Osteoblast (primary cell): ENCODE results near the gene MMS19. TPM values are rescaled to one million over a fixed set of nuclear protein-coding genes. Genes with fewer than 3 reads are reported as not detected.

ENCODE experiments used
- DNase-seq: peaks from one replicate; pipeline ENCODE4 v3.0.0; 2011; ENCODE audit warnings: low spot score, mixed read lengths; ENCODE audit not compliant: insufficient read length; ENCODE audit errors: missing footprints
- H2AFZ ChIP-seq: 2 replicates; pipeline ENCODE4 v1.6.0; 2011; ENCODE audit warnings: mild to moderate bottlenecking, low read length
- H3K27ac ChIP-seq: 2 replicates; pipeline ENCODE4 v1.5.1; 2011; ENCODE audit warnings: mild to moderate bottlenecking, low read depth, low read length, moderate library complexity
- H3K27me3 ChIP-seq: 2 replicates; pipeline ENCODE4 v1.6.0; 2012; ENCODE audit warnings: mild to moderate bottlenecking, control low read depth, inconsistent platforms, low read length, moderate library complexity; ENCODE audit not compliant: insufficient read depth
- H3K36me3 ChIP-seq: 2 replicates; pipeline ENCODE4 v1.5.1; 2011; ENCODE audit warnings: mild to moderate bottlenecking, low read length, control low read depth, moderate library complexity; ENCODE audit not compliant: insufficient read depth
- H3K4me1 ChIP-seq: 2 replicates; pipeline ENCODE4 v1.5.1; 2011; ENCODE audit warnings: mild to moderate bottlenecking, low read length, control low read depth, moderate library complexity; ENCODE audit not compliant: insufficient read depth
- H3K4me2 ChIP-seq: 2 replicates; pipeline ENCODE4 v1.6.0; 2011; ENCODE audit warnings: mild to moderate bottlenecking, low read length; ENCODE audit not compliant: insufficient read depth
- H3K4me3 ChIP-seq: fragments of 200-600 bp; sonication (generic); 3 replicates; pipeline ENCODE4 v1.5.1; 2012; ENCODE audit warnings: mild to moderate bottlenecking, low read length, inconsistent platforms; ENCODE audit not compliant: insufficient read depth
- H3K79me2 ChIP-seq: 2 replicates; pipeline ENCODE4 v1.6.0; 2012; ENCODE audit warnings: mild to moderate bottlenecking, low read length, control low read depth, inconsistent platforms; ENCODE audit not compliant: insufficient read depth
- H3K9me3 ChIP-seq: 2 replicates; pipeline ENCODE4 v1.5.1; 2011; ENCODE audit warnings: low read depth, low read length, control low read depth
- H4K20me1 ChIP-seq: 2 replicates; pipeline ENCODE4 v1.6.0; 2012; ENCODE audit warnings: mild to moderate bottlenecking, low read length, control low read depth; ENCODE audit not compliant: insufficient read depth
- CTCF ChIP-seq: IDR thresholded peaks from 2 replicates; pipeline ENCODE4 v1.5.1; 2011; ENCODE audit warnings: mild to moderate bottlenecking, low read depth, low read length, moderate library complexity; ENCODE audit errors: extremely low read depth
- small RNA-seq: library from RNA; depleted of rRNA; stranded (forward); fragments of <200 nt; gene quantifications from one replicate; pipeline ENCODE3, GENCODE V24; 2012
- total RNA-seq: library from RNA; depleted of rRNA; stranded (reverse); fragments of >200 nt; gene quantifications from 2 replicates; pipeline ENCODE4 v1.2.3, GENCODE V29; 2012

Gene MMS19
- total RNA-seq, 1 donor = 63.0 TPM

GRCh38 chr10:97411406-97411805 is 86.8 kb downstream of the MMS19 start:
- Histone ChIP-seq H3K4me3 (no peak overlapping the region), H3K4me1 (peaks cover 9% of the 10 kb centered on the region), H3K9me3 (no peaks in the 10 kb centered on the region), H3K36me3 (peaks cover 1% of the 10 kb centered on the region), H2AFZ (no peak overlapping the region), H4K20me1 (no peaks in the 10 kb centered on the region), H3K27me3 (no peaks in the 10 kb centered on the region), H3K79me2 (no peaks in the 10 kb centered on the region), H3K4me2 (no peak overlapping the region), H3K27ac (no peak overlapping the region)
- TF ChIP-seq CTCF = no peak
- peak; percentile 8 for DNase-seq

DNA sequence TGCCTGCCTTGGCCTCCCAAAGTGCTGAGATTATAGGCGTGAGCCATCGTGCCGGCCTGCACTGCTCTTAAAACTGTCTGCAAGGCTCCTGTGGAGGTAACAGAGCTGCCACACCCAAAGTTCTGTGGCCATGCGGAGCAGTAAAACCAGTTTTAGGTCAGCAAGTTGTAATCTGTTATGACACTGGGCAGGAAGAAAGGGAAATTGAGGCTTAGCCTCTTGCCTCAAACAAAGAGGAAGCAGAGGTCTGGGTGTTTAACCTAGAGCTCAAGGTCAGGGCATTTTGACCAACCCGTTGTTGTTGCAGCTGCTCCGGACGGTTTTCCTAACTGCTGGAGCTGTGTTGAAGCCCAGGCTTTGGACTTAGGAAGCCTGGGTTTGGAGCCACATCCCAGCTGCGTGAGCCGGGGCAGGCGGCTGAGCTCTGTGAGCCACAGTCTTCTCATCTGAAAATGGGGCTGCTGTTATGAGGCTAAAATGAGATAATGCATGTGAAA is 89.7 kb downstream of the MMS19 start:
- Histone ChIP-seq H3K36me3 (no peaks in the 10 kb centered on the region), H2AFZ (no peak overlapping the region), H3K4me2 (no peak overlapping the region), H4K20me1 (no peaks in the 10 kb centered on the region), H3K9me3 (no peaks in the 10 kb centered on the region), H3K79me2 (no peaks in the 10 kb centered on the region), H3K27me3 (no peaks in the 10 kb centered on the region), H3K4me3 (no peak overlapping the region), H3K4me1 (peaks cover 4% of the 10 kb centered on the region), H3K27ac (no peak overlapping the region)
- TF ChIP-seq CTCF = no peak
- no peak for DNase-seq

Small RNA genes within 50 kb of the gene (small RNA-seq; reads per million reads assigned to genes)
- not detected for gene RF00019

Other genes with a start within 250 kb of the MMS19 start
- 7.7 and 8.7 TPM in 2 replicates for gene ARHGAP19, start 205.8 kb downstream of the MMS19 start, total RNA-seq
- 3.3 and 3.8 TPM in 2 replicates for gene FRAT1, start 179.2 kb downstream of the MMS19 start, total RNA-seq
- 8.0 and 9.4 TPM in 2 replicates for gene FRAT2, start 163.7 kb downstream of the MMS19 start, total RNA-seq
- 15.0 and 15.9 TPM in 2 replicates for gene RRP12, start 97.1 kb downstream of the MMS19 start, total RNA-seq
- 256 and 330 TPM in 2 replicates for gene PGAM1, start 72.2 kb downstream of the MMS19 start, total RNA-seq
- 40.2 and 47.4 TPM in 2 replicates for gene EXOSC1, start 52.4 kb downstream of the MMS19 start, total RNA-seq
- gene ZDHHC16, start 52.2 kb downstream of the MMS19 start, total RNA-seq = 39.8 and 45.1 TPM in 2 replicates
- 29.0 and 32.7 TPM in 2 replicates for gene UBTD1, start 502 bp upstream of the MMS19 start, total RNA-seq
- 0.29 and 0.72 TPM in 2 replicates for gene ANKRD2, start 74.4 kb upstream of the MMS19 start, total RNA-seq
- 1.4 and 2.7 TPM in 2 replicates for gene HOGA1, start 86.0 kb upstream of the MMS19 start, total RNA-seq
- 0.29 and 0.36 TPM in 2 replicates for gene C10orf62, start 91.3 kb upstream of the MMS19 start, total RNA-seq
- gene MORN4, start 135.1 kb upstream of the MMS19 start, total RNA-seq = 4.0 and 7.7 TPM in 2 replicates
- 23.5 and 28.9 TPM in 2 replicates for gene PI4K2A, start 142.2 kb upstream of the MMS19 start, total RNA-seq
- gene AVPI1, start 188.8 kb upstream of the MMS19 start, total RNA-seq = 101 and 105 TPM in 2 replicates
- 56.6 and 57.5 TPM in 2 replicates for gene MARVELD1, start 215.3 kb upstream of the MMS19 start, total RNA-seq
- 16.5 and 19.9 TPM in 2 replicates for gene ZFYVE27, start 238.7 kb upstream of the MMS19 start, total RNA-seq